Stimulated activated CD4-positive, alpha-beta T cell treated with anti-CD3 and anti-CD28 coated beads, TNF-alpha, amount 100 ng/mL, for 1 hour (primary cell): ENCODE measurements around the gene LAPTM4A.
A peak's percentile ranks its signal among the peaks of the same experiment; 100 is the strongest.

Experiments used
- DNase-seq, 3 donors: peaks; one replicate each; pipeline ENCODE4 v3.0.0-alpha.2; 2020; ENCODE audit warnings: low read depth in 3 of 3, low spot score in 1 of 3

LAPTM4A gene

GRCh38 chr2:20025065-20025786 lies 26.2 kb downstream of the LAPTM4A start:
- no peak for DNase-seq

DNA sequence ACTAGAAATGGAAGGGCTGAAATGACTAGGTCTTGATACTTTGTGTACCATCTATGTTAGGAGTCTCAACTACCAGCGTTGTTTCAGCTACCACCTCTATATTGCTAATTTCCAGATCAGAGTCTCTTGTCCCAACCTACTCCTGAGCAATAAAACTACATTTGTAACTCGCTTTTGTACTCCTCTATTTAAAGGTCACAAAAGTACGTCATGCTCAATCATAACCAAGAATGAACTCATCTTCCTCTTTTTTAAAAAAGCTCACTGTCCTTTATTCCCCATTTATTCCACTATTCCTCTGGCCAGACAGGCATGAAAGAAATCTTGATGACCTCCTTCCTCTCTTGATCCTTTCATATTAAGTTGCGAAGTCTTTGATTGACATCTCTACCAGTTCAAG lies 27.7 kb downstream of the LAPTM4A start:
- no peak for DNase-seq

- no peak for DNase-seq
Observed at GRCh38 chr2:20021405-20022009, 29.9 kb downstream of the LAPTM4A start.

GRCh38 chr2:20019747-20020146 lies 31.7 kb downstream of the LAPTM4A start:
- DNase-seq = no peak

- no peak for DNase-seq
Observed at GRCh38 chr2:20018601-20019152, 32.8 kb downstream of the LAPTM4A start.

DNA sequence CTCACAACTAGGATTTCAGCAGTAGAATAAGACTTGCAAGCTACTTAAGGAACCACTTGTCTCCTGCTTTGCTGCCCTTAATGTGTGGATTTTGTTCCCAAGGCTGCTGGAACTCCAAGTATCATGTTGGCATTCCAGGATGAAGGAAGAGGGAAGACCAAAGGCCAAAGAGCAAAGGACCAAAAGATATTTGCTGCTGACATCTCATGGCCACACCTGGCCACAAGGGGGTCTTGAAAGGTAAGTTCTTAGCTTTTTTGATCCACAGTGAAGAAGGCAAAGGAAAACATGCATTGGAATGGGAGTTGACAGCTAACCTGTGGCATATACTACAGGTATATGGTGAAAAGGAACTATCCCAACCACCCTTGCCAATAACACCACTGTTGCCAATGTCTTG lies 35.1 kb downstream of the LAPTM4A start:
- DNase-seq = no peak

GRCh38 chr2:20015482-20016083 lies 35.8 kb downstream of the LAPTM4A start:
- DNase-seq = no peak

- DNase-seq = no peak
Observed at GRCh38 chr2:20013126-20013849, 38.1 kb downstream of the LAPTM4A start.

GRCh38 chr2:20012282-20013125 lies 38.9 kb downstream of the LAPTM4A start, which contains the start of gene MATN3:
TSS of gene MATN3 (minus strand) at chr2:20012668. CDS start at chr2:20012631, 37 bp downstream.
- DNase-seq = no peak

GRCh38 chr2:20012032-20012281 lies 39.5 kb downstream of the LAPTM4A start:
- DNase-seq = no peak

GRCh38 chr2:20011276-20012031 lies 40.0 kb downstream of the LAPTM4A start:
- DNase-seq = no peak

DNA sequence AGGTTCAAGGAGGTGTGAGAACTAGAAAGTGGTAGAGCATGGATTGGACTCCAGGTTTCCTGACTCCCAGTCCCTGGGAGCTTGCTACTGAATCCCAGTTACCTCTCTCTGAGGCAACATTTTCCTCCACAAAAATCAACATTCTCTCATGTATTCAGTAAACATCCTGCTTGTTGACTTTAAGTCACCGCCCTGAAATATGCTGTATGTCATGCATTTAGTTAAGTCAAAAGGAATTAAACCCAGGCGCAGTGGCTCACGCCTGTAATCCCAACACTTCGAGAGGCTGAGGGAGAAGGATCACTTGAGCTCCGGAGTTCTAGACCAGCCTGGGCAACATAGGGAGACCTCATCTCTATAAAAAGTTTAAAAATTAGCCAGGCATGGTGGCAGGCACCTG lies 42.7 kb downstream of the LAPTM4A start:
- no peak for DNase-seq

- DNase-seq = no peak
Observed at GRCh38 chr2:20005891-20006470, 45.4 kb downstream of the LAPTM4A start.

DNA sequence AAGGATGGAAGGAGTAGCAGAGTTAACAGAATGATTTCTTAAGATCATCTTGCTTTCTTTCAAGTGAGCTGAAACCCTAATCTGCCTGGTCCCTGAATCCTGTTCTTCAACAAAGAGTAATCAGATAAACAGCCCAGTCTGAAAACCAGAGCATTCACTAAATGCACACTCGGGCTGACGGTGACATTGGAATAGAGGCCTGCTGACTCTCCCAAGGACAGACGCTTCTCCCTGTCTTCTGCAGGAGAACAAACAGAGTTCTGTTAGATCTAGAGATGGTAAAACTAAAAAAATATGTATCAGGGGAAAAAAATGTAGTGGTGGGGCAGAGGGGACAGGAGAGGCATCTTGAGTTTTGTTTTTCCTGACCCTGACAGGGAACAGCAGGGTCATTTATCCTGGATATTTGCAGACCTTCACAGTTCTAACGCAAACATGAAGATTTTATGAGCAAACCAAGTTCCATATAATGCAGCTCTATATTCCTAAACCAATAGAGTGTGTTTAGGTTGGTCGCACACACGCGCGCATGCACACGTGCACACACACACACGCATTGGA lies 46.3 kb downstream of the LAPTM4A start:
- DNase-seq = no peak

DNA sequence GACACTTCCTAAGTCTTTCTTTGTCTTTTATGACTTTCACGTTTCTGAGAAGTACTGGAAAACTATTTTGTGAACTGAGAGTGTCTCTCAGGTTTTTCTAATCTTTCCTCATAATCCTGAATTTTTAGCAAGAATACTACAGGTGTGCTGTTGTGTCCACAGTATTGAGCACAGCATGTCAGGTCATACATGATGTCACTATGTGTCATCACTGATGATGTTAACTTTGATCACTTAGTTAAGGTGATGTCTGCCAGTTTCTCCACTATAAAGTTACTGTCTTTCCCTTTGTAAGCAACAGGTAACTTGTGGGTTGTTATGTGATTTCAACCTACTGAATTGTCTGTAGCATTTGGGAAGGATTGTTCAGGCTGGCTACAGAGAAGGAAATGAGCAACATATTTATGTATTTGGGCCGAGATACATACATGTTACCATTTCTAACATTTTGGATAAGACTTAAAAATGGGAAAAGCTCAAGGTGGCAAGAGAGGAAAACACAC lies 50.0 kb downstream of the LAPTM4A start:
- no peak for DNase-seq

DNA sequence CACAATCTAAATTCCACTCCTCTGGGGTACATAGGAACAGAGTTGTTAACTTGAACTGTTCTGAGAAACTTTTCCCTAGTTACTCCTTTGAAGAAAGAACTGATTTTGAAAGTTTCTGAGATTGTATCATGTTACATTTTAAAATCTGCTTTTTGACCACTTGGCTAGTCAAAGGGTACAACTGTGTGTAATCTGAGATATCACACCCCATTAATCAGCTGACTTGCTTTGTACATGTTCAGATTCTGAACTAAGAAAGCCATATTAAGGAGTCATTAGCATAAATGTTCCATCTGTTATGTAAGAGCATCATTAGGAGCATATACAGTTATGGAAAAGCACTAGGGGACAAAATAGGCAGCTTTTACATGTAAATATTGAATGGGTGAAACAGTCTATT lies 57.7 kb downstream of the LAPTM4A start:
- DNase-seq = no peak

DNA sequence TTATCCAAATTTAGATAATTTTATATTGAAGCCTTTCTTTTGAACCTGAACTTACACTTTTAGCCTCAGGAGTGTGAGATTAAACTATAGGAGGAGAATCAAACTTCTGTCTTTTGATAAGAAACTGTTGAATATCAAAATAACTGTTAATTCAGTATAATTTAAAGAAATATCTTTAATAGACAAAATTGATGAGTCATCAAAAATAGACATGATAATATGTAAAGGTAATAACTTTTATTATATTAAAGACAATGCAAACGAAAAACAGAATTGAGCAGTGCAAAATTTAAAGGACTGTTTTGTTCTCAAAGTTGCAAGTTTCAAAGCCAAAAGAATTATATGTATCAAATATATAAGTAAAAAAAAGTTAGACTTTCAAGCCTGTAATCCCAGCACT lies 59.5 kb downstream of the LAPTM4A start:
- DNase-seq = no peak

DNA sequence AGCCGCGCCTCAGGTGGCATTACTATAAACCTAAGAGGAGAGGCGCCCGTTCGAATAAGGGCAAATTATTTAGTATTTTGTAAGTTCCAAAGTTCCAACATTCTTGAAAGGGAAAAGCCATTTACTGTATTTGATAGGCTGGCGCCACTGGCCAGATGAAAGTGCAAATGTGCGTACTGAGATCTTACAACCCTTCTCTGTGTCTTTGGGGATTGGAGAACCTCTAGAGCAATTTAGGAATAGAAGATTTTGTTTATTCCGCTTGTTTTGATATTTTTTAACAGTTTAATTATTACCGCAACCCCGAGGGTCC lies 61.1 kb downstream of the LAPTM4A start:
- DNase-seq = no peak

DNA sequence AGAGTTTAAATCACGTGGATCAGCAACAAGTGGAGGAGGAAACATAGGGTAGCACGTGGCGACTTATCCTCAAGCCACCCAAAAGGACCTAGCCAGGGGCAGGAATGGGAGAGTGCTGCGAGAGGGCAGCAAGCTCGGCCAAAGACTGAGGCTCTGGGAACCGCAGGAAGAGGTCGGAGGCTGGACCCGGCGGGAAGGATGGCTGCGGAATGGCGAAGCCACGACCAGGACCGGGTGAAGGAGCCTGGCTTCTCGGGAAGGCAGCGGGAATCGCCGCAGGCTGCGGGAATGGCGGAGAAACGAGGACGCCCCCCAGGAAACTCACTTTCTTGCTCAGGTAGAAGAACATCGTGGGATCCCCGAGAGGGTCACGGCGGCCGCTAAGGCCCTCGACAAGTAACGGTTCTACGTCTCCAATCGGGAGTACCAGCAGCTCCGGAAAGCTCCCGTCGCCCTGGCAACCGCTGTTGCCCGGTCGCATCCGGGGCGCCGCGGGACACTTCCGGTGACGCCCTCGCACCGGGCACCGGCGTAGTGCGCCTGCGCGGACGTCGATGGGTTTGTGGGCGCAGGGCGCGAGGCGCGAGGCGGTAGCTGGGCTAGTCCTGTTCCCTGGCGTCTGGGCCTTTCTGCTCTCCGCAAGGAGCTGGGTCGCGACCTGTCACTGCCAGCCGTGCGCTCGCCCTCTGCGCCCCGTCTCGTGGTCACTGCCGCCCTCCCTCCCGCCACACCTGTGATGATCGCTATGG lies 61.6 kb downstream of the LAPTM4A start, which contains the start of gene WDR35:
Gene WDR35, minus strand, starts transcription at position 439 of the 749 bp plus-strand sequence. Its CDS starts 90 bp downstream, at position 349.
- peak; percentile 70 to 92 (median 82) for DNase-seq
